K562 (cell line): ENCODE results near the gene DIP2A. TPM values are rescaled to one million over a fixed set of nuclear protein-coding genes. Genes with fewer than 3 reads are reported as not detected.

ENCODE experiments used
- ATAC-seq: fragments of 200-7000 bp; cut with Tn5 transposase; 3 replicates; pipeline ENCODE4 v1.9.1; 2020; ENCODE audit warnings: moderate library complexity
- BruUV-seq: library from RNA; stranded (reverse); fragments of 400-500 nt; replicated peaks from 2 replicates; lab custom pipeline; 2021; lab: Mats Ljungman, UMichigan
- CTCF ChIA-PET: fragments of 300-600 bp; formaldehyde crosslinking; extraction: SDS; loops from one replicate; lab custom pipeline; 2021; ENCODE audit warnings: low intra/inter-chr PET ratio; lab: Yijun Ruan, JAX
- POLR2A ChIA-PET: fragments of 300-600, 350-650 bp; sonication (Branson Sonifier 250); formaldehyde crosslinking; extraction: SDS; loops from one replicate; lab custom pipeline; 2021; ENCODE audit warnings: antibody characterized with exemption, inconsistent platforms; lab: Yijun Ruan, JAX
- DNase-seq, 4 experiments: peaks; one replicate each; pipeline versions ENCODE4 v3.0.0 to v3.0.0-alpha.2; 2011 to 2018; ENCODE audit warnings: low spot score in 3 of 4, mixed read lengths in 3 of 4; ENCODE audit errors: extremely low read depth in 1 of 4
- FAIRE-seq: peaks from 2 replicates; lab custom pipeline; 2011; peaks lifted over from hg19 to GRCh38; lab: Jason Lieb, UNC
- H2AFZ ChIP-seq: 2 replicates; pipeline ENCODE4 v1.6.0; 2011; ENCODE audit warnings: low read depth, low read length, control low read depth, inconsistent platforms
- H3K27ac ChIP-seq: fragments of 200-600 bp; 3 replicates; pipeline ENCODE4 v1.8.0; 2011; ENCODE audit warnings: low read depth, mild to moderate bottlenecking, control low read depth, inconsistent platforms, low read length, moderate library complexity, mixed read lengths; ENCODE audit errors: extremely low read depth
- H3K27me3 ChIP-seq, 2 experiments: fragments of 300-600 bp in 1 of 2; 2 replicates in 1 of 2; 3 replicates in 1 of 2; pipeline versions ENCODE4 v1.6.0 to v1.8.0; 2011; ENCODE audit warnings: inconsistent platforms in 2 of 2, low read length in 2 of 2, mild to moderate bottlenecking in 1 of 2, mixed read lengths in 1 of 2, moderate library complexity in 1 of 2; ENCODE audit not compliant: control insufficient read depth in 2 of 2, insufficient read depth in 2 of 2
- H3K36me3 ChIP-seq: fragments of 300-600 bp; 3 replicates; pipeline ENCODE4 v1.8.0; 2011; ENCODE audit warnings: mild to moderate bottlenecking, low read length, inconsistent platforms; ENCODE audit not compliant: control insufficient read depth, insufficient read depth
- H3K4me1 ChIP-seq, 2 experiments: fragments of 200-600 bp in 1 of 2; replicated peaks in 1 of 2; 2 replicates in 1 of 2; 3 replicates in 1 of 2; pipeline versions ENCODE4 v1.5.1 to v1.8.0; 2011; ENCODE audit warnings: inconsistent platforms in 2 of 2, low read length in 2 of 2, mild to moderate bottlenecking in 1 of 2, mixed read lengths in 1 of 2, moderate library complexity in 1 of 2; ENCODE audit not compliant: control insufficient read depth in 2 of 2, insufficient read depth in 2 of 2
- H3K4me2 ChIP-seq: 2 replicates; pipeline ENCODE4 v1.6.1; 2011; ENCODE audit warnings: low read length, control low read depth, inconsistent platforms, mixed read lengths; ENCODE audit not compliant: insufficient read depth
- H3K4me3 ChIP-seq: fragments of 200-600 bp; sonication (generic), shearing (Covaris generic); 2 replicates; pipeline ENCODE4 v1.5.1; 2016; ENCODE audit warnings: control low read depth, inconsistent platforms
- H3K79me2 ChIP-seq: fragments of 200-600 bp; 3 replicates; pipeline ENCODE4 v1.8.0; 2011; ENCODE audit warnings: low read length, inconsistent platforms; ENCODE audit not compliant: control insufficient read depth, insufficient read depth
- H3K9ac ChIP-seq, 2 experiments: 2 replicates each; pipeline versions ENCODE4 v1.6.0 to v1.6.1; 2011; ENCODE audit warnings: low read depth in 2 of 2, low read length in 2 of 2, control low read depth in 1 of 2, inconsistent platforms in 1 of 2, mild to moderate bottlenecking in 1 of 2, mixed read lengths in 1 of 2; ENCODE audit not compliant: insufficient read depth in 1 of 2
- H3K9me1 ChIP-seq: one replicate; pipeline ENCODE4 v1.6.0; 2011; ENCODE audit warnings: inconsistent platforms, mild to moderate bottlenecking, low read length, moderate library complexity; ENCODE audit not compliant: control insufficient read depth, insufficient read depth
- H3K9me3 ChIP-seq: replicated peaks from 2 replicates; pipeline ENCODE4 v1.5.1; 2011; ENCODE audit warnings: low read depth, low read length, inconsistent platforms; ENCODE audit not compliant: control insufficient read depth, insufficient read depth
- H4K20me1 ChIP-seq: replicated peaks from 2 replicates; pipeline ENCODE4 v1.6.1; 2011; ENCODE audit warnings: low read length, inconsistent platforms, mixed read lengths; ENCODE audit not compliant: control insufficient read depth, insufficient read depth
- AFF4 ChIP-seq: sonication (generic); formaldehyde crosslinking; IDR thresholded peaks from 2 replicates; pipeline ENCODE4 v1.8.0; 2023; ENCODE audit warnings: mild to moderate bottlenecking, missing genetic modification reagents
- KAT7 ChIP-seq: sonication (generic); formaldehyde crosslinking; IDR thresholded peaks from 2 replicates; pipeline ENCODE4 v1.8.0; 2022; ENCODE audit warnings: missing genetic modification reagents, mild to moderate bottlenecking, borderline replicate concordance
- KHSRP ChIP-seq: fragments of 450-650 bp; IDR thresholded peaks from 2 replicates; pipeline ENCODE4 v1.6.1; 2017
- MAFF ChIP-seq: IDR thresholded peaks from 2 replicates; pipeline ENCODE4 v1.6.1; 2012; ENCODE audit warnings: low read length, improper control_type of control experiment
- NFE2 ChIP-seq: IDR thresholded peaks from 2 replicates; pipeline ENCODE4 v1.6.1; 2014; ENCODE audit warnings: antibody characterized with exemption, low read depth
- NRF1 ChIP-seq, 2 experiments: fragments of 450-650 bp; IDR thresholded peaks in 1 of 2; conservative IDR thresholded peaks in 1 of 2; 2 replicates each; pipeline ENCODE4 v1.6.1; 2014; ENCODE audit warnings: mild to moderate bottlenecking in 2 of 2
- RAD21 ChIP-seq, 2 experiments: fragments of 250-450 bp in 1 of 2; fragments of 450-650 bp in 1 of 2; sonication (Bioruptor Pico) in 1 of 2; formaldehyde crosslinking in 1 of 2; IDR thresholded peaks in 1 of 2; conservative IDR thresholded peaks in 1 of 2; 2 replicates each; pipeline versions ENCODE4 v1.4.0 to v1.8.0; 2020 to 2022; ENCODE audit warnings: mild to moderate bottlenecking in 2 of 2, moderate library complexity in 1 of 2
- SIN3B ChIP-seq: fragments of 450-650 bp; IDR thresholded peaks from 2 replicates; pipeline ENCODE4 v1.6.1; 2017; ENCODE audit warnings: low read depth, mild to moderate bottlenecking, moderate library complexity
- SLC30A9 ChIP-seq: fragments of 250-450 bp; sonication (Bioruptor Pico); IDR thresholded peaks from 2 replicates; pipeline ENCODE4 v1.8.0; 2022; ENCODE audit warnings: mild to moderate bottlenecking, moderate library complexity
- SMC3 ChIP-seq: conservative IDR thresholded peaks from 2 replicates; pipeline ENCODE4 v1.6.1; 2011; ENCODE audit warnings: low read depth, low read length, improper control_type of control experiment; ENCODE audit not compliant: insufficient read depth
- TARDBP ChIP-seq: fragments of 450-650 bp; IDR thresholded peaks from 2 replicates; pipeline ENCODE4 v1.6.1; 2016
- UBTF ChIP-seq, 2 experiments: IDR thresholded peaks; 2 replicates each; pipeline ENCODE4 v1.6.1; 2012; ENCODE audit warnings: improper control_type of control experiment in 2 of 2, low read depth in 2 of 2, low read length in 2 of 2, borderline replicate concordance in 1 of 2
- ZKSCAN3 ChIP-seq: fragments of 250-450 bp; sonication (Bioruptor Pico); IDR thresholded peaks from 2 replicates; pipeline ENCODE4 v1.4.0; 2020
- ZNF444 ChIP-seq: fragments of 250-450 bp; sonication (Bioruptor Pico); IDR thresholded peaks from 2 replicates; pipeline ENCODE4 v1.4.0; 2020; ENCODE audit warnings: mild to moderate bottlenecking, moderate library complexity
- ZNF79 ChIP-seq: fragments of 250-450 bp; sonication (Bioruptor Pico); IDR thresholded peaks from 2 replicates; pipeline ENCODE4 v1.4.0; 2020; ENCODE audit warnings: low read depth, mild to moderate bottlenecking, moderate library complexity
- WGBS: fragments of 100-300 bp; shearing (Covaris generic); methylation state at CpG from one replicate; pipeline ENCODE4 v1.1.6; 2016; ENCODE audit warnings: low coverage, mixed read lengths; ENCODE audit not compliant: insufficient coverage; ENCODE audit errors: missing lambda C conversion rate; 5-methylcytosine and 5-hydroxymethylcytosine counted together
- in situ Hi-C: fragments of 300-500 bp; cut with MboI; formaldehyde crosslinking; loops from 4 replicates; pipeline ENCODE4 v1.15.0; 2018; ENCODE audit warnings: inconsistent platforms, mixed read lengths
- intact Hi-C: fragments of 100-400 bp; cut with micrococcal nuclease; formaldehyde crosslinking; loops from 2 replicates; pipeline ENCODE4 v1.14.2; 2022
- polyA plus RNA-seq, 8 experiments: library from polyadenylated mRNA; depleted of rRNA in 4 of 8; stranded (reverse) in 5 of 8; unstranded in 3 of 8; fragments of >200 nt; fragmentation: Nextera tagmentation in 2 of 8; fragmentation: Illumina TruSeq in 1 of 8; extraction: Ambion mirVana in 2 of 8; extraction: Trizol in 1 of 8; gene quantifications; 2 replicates each; pipeline versions ENCODE4 v1.2.1 to v1.2.3, GENCODE V29; 2011 to 2014; ENCODE audit warnings: inconsistent platforms in 1 of 8, missing spikeins in 1 of 8
- total RNA-seq, 7 experiments: library from RNA; depleted of rRNA in 6 of 7; stranded (reverse); fragments of >200 nt in 6 of 7; fragmentation: Illumina TruSeq in 2 of 7; extraction: Trizol in 2 of 7; gene quantifications; 2 replicates each; pipeline versions ENCODE4 v1.2.1 to v1.2.3, GENCODE V29; 2011 to 2021; ENCODE audit warnings: low replicate concordance in 1 of 7

Gene DIP2A
- total and polyA plus RNA-seq, 9 of the 15 experiments (the other 6 are each of a cell fraction or from before 2014, with no cell fraction given) = 4.3 to 34.5 (median 20.3) TPM

- intact Hi-C loops = loop anchor here (2.0 to 10.0 kb wide), 4 partner anchors 59 to 315 kb away; partner anchors contain the start of genes LSS, MCM3AP and YBEY
- Histone ChIP-seq H3K4me2 (peak overlapping the region; percentile 92), H3K27ac (peak overlapping the region; percentile 83), H3K4me1 (peaks cover 28 to 30% of the 10 kb centered on the region in 2 experiments), H3K9me1 (no peaks in the 10 kb centered on the region), H3K27me3 (no peaks in the 10 kb centered on the region), H3K9ac (peak overlapping the region; percentile 79 to 98), H4K20me1 (no peaks in the 10 kb centered on the region), H2AFZ (peak overlapping the region; percentile 93), H3K36me3 (peaks cover 51% of the 10 kb centered on the region), H3K4me3 (peak overlapping the region; percentile 69), H3K79me2 (peaks cover 67% of the 10 kb centered on the region), H3K9me3 (no peaks in the 10 kb centered on the region)
- FAIRE-seq = no peak
- peak; percentile 45 to 71 (median 64) for DNase-seq
- CTCF ChIA-PET = no interaction called here
- POLR2A ChIA-PET = interaction anchor here (0.6 to 3.7 kb wide), 8 partner anchors 10 to 316 kb away, joined by 3 to 47 read pairs (median 3); no protein-coding TSS in a partner anchor
- BruUV-seq = no TSS peak
- in situ Hi-C loops = no loop called here
- ATAC-seq = peak; percentile 8; the same call in 2 of the 3 replicates
- 4% methylated on average over 16 of the region's 41 CpGs for WGBS
- no peak for TF ChIP-seq MAFF
- no peak for TF ChIP-seq KAT7 (CRISPR knock-in tag)
- TF ChIP-seq UBTF (IDR thresholded peaks at IDR 0.05; ENCODE audit: borderline replicate concordance in 1 of 2, low read depth in 2 of 2, low read length in 2 of 2) = peak in 1 of 2 experiments; percentile 43; a peak in 1 of 4 replicates
- TF ChIP-seq KHSRP = no peak
- peak; percentile 45; the same call in 1 of the 2 replicates for TF ChIP-seq NFE2
- TF ChIP-seq SMC3 = 0 out of 2 replicates have a peak, but pooled peaks have one; percentile 6
- TF ChIP-seq TARDBP = no peak
- TF ChIP-seq RAD21 (CRISPR knock-in tag; conservative IDR thresholded peaks at IDR 0.05 in 1 of 2, IDR thresholded peaks at IDR 0.05 in 1 of 2) = 0 out of 4 replicates have a peak, but pooled peaks of 1 of the 2 experiments have one; percentile 6
- TF ChIP-seq ZNF79 (CRISPR knock-in tag) = no peak
- TF ChIP-seq SIN3B = no peak
- no peak for TF ChIP-seq AFF4 (CRISPR knock-in tag)
- no peak for TF ChIP-seq ZNF444
- TF ChIP-seq NRF1 (conservative IDR thresholded peaks at IDR 0.05 in 1 of 2, IDR thresholded peaks at IDR 0.05 in 1 of 2) = peak in 1 of 2 experiments; percentile 17; a peak in 1 of 4 replicates
- TF ChIP-seq ZKSCAN3 (CRISPR knock-in tag) = no peak
- TF ChIP-seq SLC30A9 (CRISPR knock-in tag) = no peak
Observed at GRCh38 chr21:46459356-46460112, 843 bp downstream of the DIP2A start.
